MG63 (cell line): ENCODE measurements around the gene KCNJ6. TPM values are rescaled to one million over a fixed set of nuclear protein-coding genes. Genes with fewer than 3 reads are reported as not detected.
"Not testable (repeated sequence)": the region's sequence is repeated elsewhere in the genome, so short reads cannot be mapped to it uniquely, and the experiment has no call there.

ENCODE experiments used
- DNase-seq: peaks from one replicate; pipeline ENCODE4 v3.0.0-alpha.2; 2020
- H3K27me3 ChIP-seq: fragments of 250-450 bp; sonication (Bioruptor Pico); 2 replicates; pipeline ENCODE4 v1.5.1; 2020; ENCODE audit warnings: mild to moderate bottlenecking, moderate library complexity
- H3K36me3 ChIP-seq: fragments of 250-450 bp; sonication (Bioruptor Pico); 2 replicates; pipeline ENCODE4 v1.5.1; 2020; ENCODE audit warnings: mild to moderate bottlenecking, moderate library complexity
- H3K4me3 ChIP-seq: fragments of 250-450 bp; sonication (Bioruptor Pico); 2 replicates; pipeline ENCODE4 v1.5.1; 2020; ENCODE audit warnings: mild to moderate bottlenecking, moderate library complexity
- H3K9me3 ChIP-seq: fragments of 250-450 bp; sonication (Bioruptor Pico); 2 replicates; pipeline ENCODE4 v1.5.1; 2020; ENCODE audit warnings: mild to moderate bottlenecking, moderate library complexity
- total RNA-seq: library from RNA; depleted of rRNA; stranded (reverse); fragments of >200 nt; shearing (Covaris generic); gene quantifications from 2 replicates; pipeline ENCODE4 v1.2.3, GENCODE V29; 2014; ENCODE audit warnings: low replicate concordance

KCNJ6 gene
- total RNA-seq, 1 experiment from 2014 or later = not detected

DNA sequence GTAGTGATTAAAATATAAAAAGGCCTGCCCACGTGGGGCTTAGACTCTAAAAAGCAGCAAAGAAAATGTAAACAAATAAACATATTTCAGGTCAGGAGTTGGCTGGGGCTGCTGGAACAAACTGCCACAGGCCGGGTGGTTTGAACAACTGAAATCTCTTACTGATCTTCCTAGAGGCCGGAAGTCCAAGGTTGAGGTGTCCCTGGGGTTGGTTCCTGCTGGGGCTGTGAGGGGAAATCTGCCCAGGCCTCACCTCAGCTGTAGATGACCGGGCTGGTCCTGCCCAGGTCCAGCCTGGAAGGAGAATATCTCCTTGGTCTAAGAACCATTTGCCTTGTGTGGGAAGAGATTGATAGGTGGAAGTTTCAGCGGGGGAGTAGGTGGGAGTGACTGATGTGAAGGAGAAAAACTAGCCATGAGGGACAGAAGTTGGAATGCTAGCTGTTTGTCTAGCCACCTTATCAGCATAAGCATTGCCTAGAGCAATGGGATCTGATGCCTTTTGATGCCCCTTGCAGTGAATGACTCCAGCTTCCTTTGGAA lies 328.6 kb downstream of the KCNJ6 start:
- no peaks in the 10 kb centered on the region for H3K36me3 ChIP-seq

DNA sequence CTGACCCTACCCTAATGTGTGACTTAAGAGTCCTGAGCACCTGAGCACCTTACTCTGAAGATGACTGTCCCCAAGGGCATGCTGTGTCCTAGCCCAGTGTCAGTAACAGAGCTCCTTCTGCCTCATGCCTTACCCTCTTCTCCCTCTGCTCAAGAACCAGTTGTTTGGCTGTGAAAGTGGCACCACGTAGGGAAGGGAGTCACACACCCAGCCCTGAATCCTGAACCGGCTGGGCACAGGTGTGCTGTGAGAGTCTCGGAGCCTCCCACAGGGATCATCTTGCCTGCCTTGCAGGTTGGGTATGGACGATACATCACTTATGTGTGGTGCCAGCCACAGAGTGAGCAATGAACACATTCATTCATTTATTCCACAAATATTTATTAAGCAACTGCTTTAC lies 329.1 kb downstream of the KCNJ6 start:
- H3K9me3 ChIP-seq = no peaks in the 10 kb centered on the region
- no peaks in the 10 kb centered on the region for H3K36me3 ChIP-seq
- no peaks in the 10 kb centered on the region for H3K27me3 ChIP-seq
- no peak for DNase-seq
- H3K4me3 ChIP-seq = no peak overlapping the region

More for the DNA sequence above, 328.6 kb downstream of the KCNJ6 start:
- H3K9me3 ChIP-seq = no peaks in the 10 kb centered on the region
- DNase-seq = no peak
- H3K4me3 ChIP-seq = no peak overlapping the region
- H3K27me3 ChIP-seq = no peaks in the 10 kb centered on the region

DNA sequence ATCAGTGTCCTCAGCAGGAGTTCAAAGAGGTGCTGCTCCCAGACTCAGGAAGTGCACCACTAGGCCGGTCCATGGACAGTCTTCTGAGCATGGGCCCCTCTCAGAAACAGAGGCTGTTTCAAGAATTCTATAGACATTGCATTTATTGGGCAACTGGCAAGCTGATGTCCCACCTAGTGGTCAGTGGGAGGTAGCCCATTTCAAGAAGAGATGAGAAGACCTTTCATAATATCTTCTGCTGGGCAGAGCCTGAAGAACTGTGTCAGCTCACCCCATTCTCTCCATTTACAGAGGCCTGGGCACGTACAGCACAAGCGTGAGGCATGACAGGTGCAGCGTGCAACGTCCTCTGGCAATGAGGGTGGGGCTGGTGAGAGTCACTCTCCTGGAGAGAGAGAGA lies 333.7 kb downstream of the KCNJ6 start:
- DNase-seq = peak; percentile 38
- no peaks in the 10 kb centered on the region for H3K36me3 ChIP-seq
- H3K9me3 ChIP-seq = peaks cover 7% of the 10 kb centered on the region
- no peaks in the 10 kb centered on the region for H3K27me3 ChIP-seq
- no peak overlapping the region for H3K4me3 ChIP-seq

DNA sequence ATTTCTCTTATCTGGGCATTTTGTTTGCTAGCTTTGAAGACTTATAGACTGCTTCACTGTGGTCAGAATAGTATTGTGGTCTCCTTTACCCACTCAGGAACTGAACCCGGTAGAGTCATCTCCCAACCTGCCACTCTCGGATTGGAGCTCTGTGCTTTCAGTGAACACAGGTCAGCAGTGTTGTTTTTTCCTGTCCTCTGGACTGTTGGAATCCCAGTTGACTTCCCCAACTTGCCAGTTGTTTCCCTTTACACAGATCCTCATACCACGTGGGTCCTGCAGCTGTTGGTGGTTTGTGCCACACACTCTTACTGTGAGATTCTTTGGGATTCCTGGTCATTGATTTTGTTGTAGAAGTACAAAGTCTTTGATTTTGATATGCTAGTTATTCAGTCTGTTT lies 335.6 kb downstream of the KCNJ6 start:
- Histone ChIP-seq H3K27me3 (no peaks in the 10 kb centered on the region), H3K9me3 (peaks cover 7% of the 10 kb centered on the region), H3K36me3 (no peaks in the 10 kb centered on the region), H3K4me3 (no peak overlapping the region)
- DNase-seq = no peak

DNA sequence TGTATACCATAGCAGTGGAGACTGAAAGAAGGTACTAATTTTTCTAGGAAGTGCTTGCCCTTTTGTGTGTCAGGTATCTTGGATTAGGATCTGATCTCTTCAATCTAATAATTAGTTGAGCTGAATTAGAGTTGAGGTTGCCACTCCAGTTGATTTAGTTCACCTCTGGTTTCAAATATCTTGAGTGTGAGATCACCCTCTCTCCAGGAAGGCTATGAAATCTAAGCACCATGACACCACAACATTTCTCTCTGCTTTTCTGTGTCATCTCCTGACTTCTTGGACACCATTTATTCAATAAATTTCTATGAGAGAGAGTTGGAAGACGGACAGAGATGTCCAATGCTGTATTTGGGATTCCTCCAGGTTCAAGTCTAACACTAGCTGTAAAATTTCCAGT lies 336.9 kb downstream of the KCNJ6 start:
- DNase-seq = no peak
- H3K36me3 ChIP-seq = no peaks in the 10 kb centered on the region
- no peaks in the 10 kb centered on the region for H3K27me3 ChIP-seq
- H3K9me3 ChIP-seq = peaks cover 7% of the 10 kb centered on the region
- H3K4me3 ChIP-seq = no peak overlapping the region

DNA sequence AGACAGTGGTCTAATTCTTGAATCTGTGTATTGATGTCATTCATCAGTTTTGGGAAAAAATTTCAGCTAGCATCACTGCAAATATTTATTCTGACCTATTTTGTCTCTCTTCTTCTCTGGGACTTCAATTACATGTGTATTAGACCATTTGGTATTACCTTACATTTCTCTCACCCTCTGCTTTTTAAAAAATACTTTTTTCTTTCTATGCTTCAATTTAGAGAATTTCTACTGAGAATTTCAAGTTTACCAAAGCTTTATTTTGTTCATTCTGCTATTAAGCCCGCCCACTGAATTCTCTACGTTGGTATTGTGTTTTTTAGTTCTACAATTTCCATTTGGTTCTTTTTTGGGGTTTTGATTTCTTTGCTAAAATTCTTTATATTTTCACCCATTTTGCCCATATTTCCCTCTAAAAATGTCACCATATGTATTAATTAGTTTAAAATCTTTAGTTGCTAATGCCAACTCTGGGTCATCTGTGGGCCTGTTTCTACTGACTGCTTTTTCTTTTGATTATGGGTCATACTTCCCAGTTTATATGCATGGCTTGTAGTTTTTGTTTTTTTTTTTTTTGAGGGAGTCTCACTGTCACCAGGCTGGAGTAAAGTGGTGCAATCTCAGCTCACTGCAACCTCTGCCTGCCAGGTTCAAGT lies 337.7 kb downstream of the KCNJ6 start:
- Histone ChIP-seq H3K27me3 (no peaks in the 10 kb centered on the region), H3K36me3 (no peaks in the 10 kb centered on the region), H3K4me3 (no peak overlapping the region), H3K9me3 (peaks cover 7% of the 10 kb centered on the region)
- no peak for DNase-seq

DNA sequence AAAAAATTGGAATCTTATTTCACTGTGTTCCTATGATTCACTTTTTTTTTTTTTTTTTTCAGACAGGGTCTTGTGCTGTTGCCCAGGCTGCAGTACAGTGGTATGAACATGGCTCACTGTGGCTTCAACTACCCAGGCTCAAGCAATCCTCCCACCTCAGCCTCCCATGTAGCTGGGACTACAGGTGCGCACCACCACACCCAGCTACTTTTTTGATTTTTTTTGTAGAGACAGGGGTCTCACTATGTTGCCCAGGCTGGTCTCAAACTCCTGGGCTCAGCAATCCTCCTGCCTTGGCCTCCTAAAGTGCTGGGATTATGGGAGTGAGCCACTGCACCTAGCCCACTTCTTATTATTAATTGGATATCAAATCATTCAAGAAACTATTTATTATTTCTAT lies 339.3 kb downstream of the KCNJ6 start:
- not testable (repeated sequence) for H3K4me3 ChIP-seq, DNase-seq, H3K27me3 ChIP-seq, H3K9me3 ChIP-seq, H3K36me3 ChIP-seq

DNA sequence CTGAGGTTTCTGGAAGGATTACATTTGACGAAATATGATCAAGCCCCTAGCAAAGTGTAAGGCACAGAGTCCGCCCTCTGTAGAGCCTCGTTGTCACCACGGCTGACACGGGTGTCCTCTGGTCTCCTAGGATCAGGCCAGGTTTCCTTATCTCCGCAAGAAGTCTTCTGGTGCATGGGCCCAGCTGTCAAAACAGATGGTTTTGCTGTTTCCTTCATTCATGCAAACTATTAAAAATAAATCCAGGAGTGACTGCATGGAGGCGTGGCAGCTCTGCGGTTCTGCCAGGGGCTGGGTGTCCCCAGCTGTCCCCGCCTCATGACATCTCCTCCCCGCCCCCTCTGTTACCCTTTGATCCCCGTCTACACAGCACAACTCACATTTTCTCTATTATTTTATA lies 340.7 kb downstream of the KCNJ6 start:
- no peak overlapping the region for H3K4me3 ChIP-seq

DNA sequence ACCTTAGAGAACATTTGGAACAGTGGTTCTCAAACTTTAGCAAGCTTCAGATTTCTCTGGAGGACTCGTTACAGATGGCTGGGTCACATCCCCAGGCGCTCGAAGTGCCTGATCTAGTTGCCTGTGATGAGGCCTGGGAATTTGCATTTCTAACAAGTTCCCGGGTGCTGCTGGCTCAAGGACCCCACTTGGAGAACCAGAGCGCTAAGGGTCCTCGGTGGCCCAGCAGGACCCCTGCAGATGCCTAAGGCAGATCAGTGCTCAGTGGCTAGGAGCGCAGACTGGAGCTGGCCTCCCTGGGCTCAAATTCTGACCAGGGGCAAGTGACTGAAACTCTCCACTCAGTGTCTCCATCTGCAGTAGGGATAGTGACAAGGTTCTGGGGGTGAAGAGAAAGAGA lies 341.5 kb downstream of the KCNJ6 start:
- Histone ChIP-seq H3K9me3 (peaks cover 7% of the 10 kb centered on the region), H3K36me3 (no peaks in the 10 kb centered on the region)
- DNase-seq = no peak

More for the DNA sequence above, 340.7 kb downstream of the KCNJ6 start:
- no peak for DNase-seq
- Histone ChIP-seq H3K27me3 (no peaks in the 10 kb centered on the region), H3K9me3 (peaks cover 7% of the 10 kb centered on the region), H3K36me3 (no peaks in the 10 kb centered on the region)

DNA sequence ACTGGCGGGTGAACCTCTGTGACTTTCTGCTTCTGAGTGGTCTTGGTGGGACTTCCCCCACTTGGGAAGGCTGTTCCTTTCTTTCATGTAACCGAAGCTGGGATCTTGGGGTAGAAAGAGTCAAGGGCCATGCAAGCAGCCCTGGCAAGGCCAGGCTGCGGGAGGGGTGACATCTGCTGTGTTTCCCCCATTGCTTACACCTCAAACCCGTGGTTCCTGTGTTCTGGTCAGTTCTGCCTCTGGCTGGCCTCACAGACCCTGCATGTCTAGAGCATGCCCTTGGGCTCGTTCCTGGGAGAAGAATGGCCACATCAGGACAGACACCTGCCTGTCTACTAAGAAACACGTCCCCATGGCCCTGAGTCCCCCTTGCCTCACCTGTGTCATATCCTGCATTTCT lies 341.9 kb downstream of the KCNJ6 start:
- H3K9me3 ChIP-seq = peaks cover 7% of the 10 kb centered on the region
- H3K36me3 ChIP-seq = no peaks in the 10 kb centered on the region
- H3K27me3 ChIP-seq = no peaks in the 10 kb centered on the region
- no peak overlapping the region for H3K4me3 ChIP-seq
- no peak for DNase-seq

More for the DNA sequence above, 341.5 kb downstream of the KCNJ6 start:
- H3K4me3 ChIP-seq = no peak overlapping the region
- H3K27me3 ChIP-seq = no peaks in the 10 kb centered on the region

DNA sequence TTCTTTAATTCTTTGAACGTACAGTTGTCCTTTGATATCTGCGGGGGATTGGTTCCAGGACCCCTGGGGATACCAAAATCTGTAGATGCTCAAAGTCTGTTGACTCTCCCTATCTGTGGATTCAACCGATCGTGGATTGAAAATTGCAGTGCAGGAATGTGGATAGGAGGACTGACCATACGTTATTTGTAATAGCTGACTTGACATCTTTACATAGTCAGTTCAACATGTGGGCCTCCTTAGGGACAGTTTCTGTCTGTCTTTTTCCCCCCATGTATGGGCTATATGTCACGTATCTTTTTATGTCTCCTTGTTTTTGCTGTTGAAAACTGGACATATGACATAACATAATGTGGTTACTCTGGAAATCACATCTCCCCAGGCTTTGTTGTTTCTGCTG lies 344.8 kb downstream of the KCNJ6 start:
- H3K9me3 ChIP-seq = no peaks in the 10 kb centered on the region
- no peak overlapping the region for H3K4me3 ChIP-seq
- H3K36me3 ChIP-seq = no peaks in the 10 kb centered on the region
- no peaks in the 10 kb centered on the region for H3K27me3 ChIP-seq
- DNase-seq = no peak

DNA sequence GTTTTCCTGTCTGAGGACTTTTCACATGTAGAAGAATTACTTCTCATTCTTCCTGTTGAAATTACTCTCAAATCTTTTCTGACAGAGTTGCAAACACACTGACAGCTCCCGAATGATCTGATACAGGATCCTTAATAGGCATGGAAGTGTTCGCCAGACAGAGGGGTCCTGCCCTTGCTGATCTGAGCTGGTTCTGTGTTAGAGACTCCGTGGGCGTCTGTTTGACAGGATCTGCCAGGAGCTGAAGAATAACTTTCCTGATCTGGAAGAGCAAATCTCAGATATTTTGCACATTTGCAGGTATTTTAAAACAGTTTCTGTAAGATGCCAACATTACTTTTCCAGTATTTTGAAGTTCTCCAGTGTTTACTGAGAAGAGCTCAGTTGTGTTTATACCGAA lies 347.3 kb downstream of the KCNJ6 start:
- no peaks in the 10 kb centered on the region for H3K9me3 ChIP-seq
- H3K4me3 ChIP-seq = no peak overlapping the region
- no peak for DNase-seq
- no peaks in the 10 kb centered on the region for H3K27me3 ChIP-seq
- no peaks in the 10 kb centered on the region for H3K36me3 ChIP-seq

DNA sequence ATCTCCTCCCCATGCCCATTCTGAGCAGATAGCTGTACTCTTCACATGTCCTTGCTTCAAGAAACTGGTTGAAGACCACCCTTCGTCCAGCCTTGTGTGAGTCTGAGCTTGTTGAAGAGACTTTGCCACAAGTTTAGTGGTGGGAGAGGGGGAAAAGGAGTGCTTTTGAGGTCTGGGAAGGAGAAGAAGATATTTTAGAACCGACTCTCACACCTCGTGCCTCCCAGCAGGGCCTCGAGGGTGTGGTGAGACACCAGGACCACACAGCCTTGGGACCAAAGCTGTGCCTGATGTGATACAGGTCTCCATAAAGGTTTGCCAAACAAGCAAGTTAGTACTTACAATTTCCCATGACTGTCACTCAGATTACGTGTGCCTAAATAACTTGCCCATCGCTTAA lies 347.8 kb downstream of the KCNJ6 start:
- Histone ChIP-seq H3K4me3 (no peak overlapping the region), H3K9me3 (no peaks in the 10 kb centered on the region), H3K36me3 (no peaks in the 10 kb centered on the region), H3K27me3 (no peaks in the 10 kb centered on the region)
- no peak for DNase-seq

DNA sequence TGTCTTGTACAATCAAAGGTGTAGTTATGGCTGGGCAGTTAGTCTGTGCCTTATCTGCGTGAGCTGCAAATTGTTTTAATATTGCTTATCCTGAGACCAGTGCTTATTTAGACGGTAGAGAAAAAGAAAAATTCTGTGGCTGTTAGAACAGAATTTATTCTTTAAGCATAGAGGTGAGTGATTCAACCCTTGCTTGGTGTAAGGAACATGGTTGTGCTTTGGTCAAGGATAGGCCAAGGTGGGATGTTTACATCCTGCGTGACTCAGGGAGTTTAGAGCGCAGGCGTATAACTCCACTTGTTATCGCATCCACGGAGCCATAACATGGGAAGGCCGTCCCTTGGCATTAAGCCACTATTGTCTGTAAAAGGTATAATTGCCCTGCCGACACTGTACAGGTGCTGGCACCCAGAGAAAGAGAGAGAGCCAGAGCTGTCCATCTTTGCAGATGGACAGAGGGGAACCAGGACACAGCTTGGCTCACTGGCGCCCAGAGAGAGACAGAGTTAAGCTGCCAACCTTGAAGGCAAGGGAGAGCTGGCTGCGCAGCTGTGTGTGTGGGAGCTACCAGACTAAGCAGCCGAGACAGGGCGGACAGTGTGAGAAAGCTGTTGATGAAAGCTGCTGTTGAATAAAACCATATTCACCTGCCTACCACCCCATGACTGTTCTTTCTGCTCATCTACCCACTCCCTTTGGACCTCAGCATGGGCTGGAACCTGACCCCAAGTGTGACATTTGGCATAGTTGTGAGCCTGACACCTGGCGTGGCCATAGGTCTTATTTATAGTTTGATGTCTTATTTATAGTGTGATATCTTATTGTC lies 349.3 kb downstream of the KCNJ6 start:
- no peak overlapping the region for H3K4me3 ChIP-seq
- H3K36me3 ChIP-seq = no peaks in the 10 kb centered on the region
- no peaks in the 10 kb centered on the region for H3K27me3 ChIP-seq
- H3K9me3 ChIP-seq = no peaks in the 10 kb centered on the region
- DNase-seq = no peak

DNA sequence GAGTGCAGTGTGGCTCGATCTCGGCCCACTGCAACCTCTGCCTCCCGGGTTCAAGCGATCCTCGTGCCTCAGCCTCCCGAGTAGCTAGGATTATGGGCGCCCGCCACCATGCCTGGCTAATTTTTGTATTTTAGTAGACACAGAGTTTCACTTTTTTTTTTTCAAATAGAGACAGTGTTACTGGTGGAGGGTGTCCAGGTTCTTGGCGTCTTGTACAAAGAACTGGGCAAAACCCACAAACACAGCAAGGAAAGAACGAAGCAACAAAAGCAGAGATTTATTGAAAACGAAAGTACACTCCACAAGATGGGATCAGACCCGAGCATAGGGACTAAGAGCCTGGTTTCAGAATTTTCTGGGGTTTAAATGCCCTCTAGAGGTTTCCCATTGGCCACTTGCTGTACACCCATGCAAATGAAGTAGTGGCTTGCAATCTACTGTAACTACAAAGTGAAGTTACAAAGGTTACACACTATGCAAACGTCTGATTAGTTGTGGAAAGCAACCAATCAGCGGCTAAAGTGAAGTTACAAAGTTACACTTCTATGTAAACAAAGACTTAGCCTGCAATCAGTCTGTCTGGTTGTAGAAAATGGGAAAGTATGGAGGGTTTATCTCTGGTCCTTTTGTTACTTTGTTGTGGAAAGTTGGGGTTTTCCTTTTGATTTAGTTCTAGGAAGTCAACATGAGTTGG lies 350.6 kb downstream of the KCNJ6 start:
- peak; percentile 14 for DNase-seq
- H3K4me3 ChIP-seq = peak overlapping the region; percentile 27
- no peaks in the 10 kb centered on the region for H3K36me3 ChIP-seq
- H3K9me3 ChIP-seq = no peaks in the 10 kb centered on the region
- H3K27me3 ChIP-seq = no peaks in the 10 kb centered on the region

DNA sequence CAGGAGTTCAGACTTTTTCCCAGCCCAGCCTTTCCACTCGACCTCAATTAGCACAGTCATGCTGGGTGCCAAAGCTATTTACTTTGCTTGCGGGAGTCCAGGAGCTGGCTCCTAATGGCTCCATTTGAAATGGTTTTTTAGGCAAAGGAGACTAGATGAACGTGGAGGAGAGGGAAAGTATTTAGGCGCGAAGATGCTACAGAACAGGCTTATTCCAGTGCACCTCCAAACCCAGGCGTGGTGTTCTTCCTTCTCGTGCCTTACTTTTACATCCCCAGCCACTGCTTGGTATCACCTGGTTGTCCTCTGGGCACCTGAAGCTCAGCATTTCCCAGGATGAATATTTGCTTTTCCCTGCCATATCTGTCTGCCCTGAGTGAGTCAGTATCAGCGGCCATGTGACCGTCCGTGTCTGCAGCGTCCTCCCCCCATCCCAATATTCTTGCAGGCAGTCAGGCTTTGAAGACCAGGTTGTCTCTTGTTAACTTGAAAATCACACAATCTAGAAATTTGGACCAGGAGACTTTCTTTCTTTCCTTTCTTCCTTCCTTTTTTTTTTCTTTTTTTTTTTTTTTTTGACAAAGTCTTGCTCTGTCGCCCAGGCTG lies 351.2 kb downstream of the KCNJ6 start:
- DNase-seq = peak; percentile 30
- peak overlapping the region; percentile 71 for H3K4me3 ChIP-seq
- H3K27me3 ChIP-seq = no peaks in the 10 kb centered on the region
- H3K36me3 ChIP-seq = no peaks in the 10 kb centered on the region
- no peaks in the 10 kb centered on the region for H3K9me3 ChIP-seq
